SK-N-DZ (cell line): ENCODE measurements around the gene QRICH1.

Experiments used
- DNase-seq: peaks from one replicate; pipeline ENCODE4 v3.0.0-alpha.2; 2015; ENCODE audit warnings: low spot score

The QRICH1 gene

DNA sequence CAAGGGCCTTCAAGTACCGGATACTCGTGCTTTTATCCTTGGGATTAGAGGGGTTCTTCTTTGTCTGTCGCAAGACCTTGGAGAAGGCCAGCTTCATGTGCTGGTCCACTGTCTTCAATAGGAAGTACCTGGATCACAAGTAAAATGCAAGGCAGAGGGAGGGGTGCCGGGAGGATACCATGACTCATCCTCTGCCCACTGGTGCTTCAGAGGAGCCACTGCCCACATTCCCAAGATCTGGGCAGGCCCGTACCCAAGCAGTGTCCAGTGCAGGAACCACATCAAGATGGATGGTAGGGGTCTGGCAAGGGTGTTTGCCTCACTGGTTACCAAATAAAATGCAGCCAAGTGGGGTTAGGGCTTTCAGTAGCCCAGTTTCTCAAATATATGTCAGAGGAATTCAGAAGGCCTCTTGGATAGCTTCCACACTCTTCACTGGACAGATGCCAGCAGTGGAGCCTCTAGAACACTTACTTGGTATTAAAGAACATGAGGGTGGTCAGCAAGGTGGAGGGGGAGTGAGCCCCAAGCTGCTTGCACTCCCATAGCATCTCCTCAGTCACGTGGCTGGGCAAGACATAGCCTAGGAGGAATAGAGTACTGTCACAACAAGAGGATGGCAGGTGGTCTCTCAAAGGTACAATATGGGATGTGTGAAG is 61.1 kb downstream of the QRICH1 start:
- no peak for DNase-seq

DNA sequence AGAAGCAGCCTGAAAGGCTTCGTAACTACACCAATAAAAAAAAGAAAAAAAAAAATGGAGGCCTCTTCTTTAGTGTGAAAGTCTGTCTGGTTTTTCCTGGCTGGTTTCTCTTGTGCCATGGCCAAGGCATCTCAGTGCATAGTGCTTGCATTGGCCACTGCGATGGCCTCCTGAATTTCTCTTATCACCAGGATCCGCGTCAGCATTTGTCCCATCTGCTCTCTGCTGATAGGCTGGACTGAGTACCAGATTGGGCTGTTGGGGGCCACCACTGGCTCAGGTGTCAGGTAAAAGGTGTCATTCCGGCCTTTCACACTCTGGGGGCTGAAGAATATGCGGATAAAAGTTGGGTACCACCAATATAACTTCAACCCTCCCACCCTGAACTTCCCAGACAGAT is 63.5 kb downstream of the QRICH1 start:
- DNase-seq, result no peak

GRCh38 chr3:49029563-49029884 is 64.3 kb downstream of the QRICH1 start:
- no peak for DNase-seq

GRCh38 chr3:49028673-49029562 is 65.0 kb downstream of the QRICH1 start, which contains the start of gene IMPDH2:
Gene IMPDH2, minus strand, starts transcription at chr3:49029398. Its CDS starts 48 bp downstream, at chr3:49029350.
- peak; percentile 88 for DNase-seq

- no peak for DNase-seq
Measured at GRCh38 chr3:49028298-49028672, 65.6 kb downstream of the QRICH1 start.

- DNase-seq, result no peak
Measured at GRCh38 chr3:49027634-49028033, 66.2 kb downstream of the QRICH1 start.

GRCh38 chr3:49026536-49026935 is 67.3 kb downstream of the QRICH1 start:
- DNase-seq, result no peak

DNA sequence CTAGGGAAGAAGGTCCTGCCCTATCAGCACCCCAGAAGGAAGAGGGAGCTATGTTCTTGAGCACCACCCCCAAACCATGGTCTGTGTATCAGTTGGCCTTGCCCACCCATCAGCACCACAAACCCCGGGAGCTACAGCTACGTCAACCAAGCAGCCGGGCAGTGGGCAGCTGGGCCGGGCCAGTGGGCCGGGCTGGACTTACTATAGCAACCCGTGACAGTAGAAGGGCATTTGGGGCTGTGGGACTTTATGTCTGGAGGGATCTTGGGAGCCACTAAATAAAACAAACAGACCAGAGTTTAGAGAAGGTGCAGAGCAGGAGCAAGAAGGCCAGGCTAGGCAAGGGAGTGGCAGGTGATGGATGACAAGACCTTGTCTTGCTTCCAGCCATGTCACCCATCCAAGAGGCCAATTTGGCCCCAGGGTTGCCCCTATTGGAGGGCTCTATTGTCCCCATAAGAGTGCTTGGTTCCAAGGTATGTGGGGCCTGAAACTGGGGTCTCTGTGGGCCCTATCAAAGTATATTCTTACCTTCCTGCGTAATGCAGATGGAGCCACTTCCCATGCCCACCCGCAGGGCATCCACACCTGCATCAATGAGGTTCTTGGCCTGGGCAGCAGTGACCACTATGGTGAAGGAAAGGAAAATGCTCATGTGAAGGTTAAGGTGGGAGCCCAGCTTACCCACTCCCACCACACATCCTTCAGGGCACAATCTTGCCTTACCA is 67.9 kb downstream of the QRICH1 start:
- no peak for DNase-seq

GRCh38 chr3:49025005-49025792 is 68.7 kb downstream of the QRICH1 start:
- DNase-seq, result no peak

DNA sequence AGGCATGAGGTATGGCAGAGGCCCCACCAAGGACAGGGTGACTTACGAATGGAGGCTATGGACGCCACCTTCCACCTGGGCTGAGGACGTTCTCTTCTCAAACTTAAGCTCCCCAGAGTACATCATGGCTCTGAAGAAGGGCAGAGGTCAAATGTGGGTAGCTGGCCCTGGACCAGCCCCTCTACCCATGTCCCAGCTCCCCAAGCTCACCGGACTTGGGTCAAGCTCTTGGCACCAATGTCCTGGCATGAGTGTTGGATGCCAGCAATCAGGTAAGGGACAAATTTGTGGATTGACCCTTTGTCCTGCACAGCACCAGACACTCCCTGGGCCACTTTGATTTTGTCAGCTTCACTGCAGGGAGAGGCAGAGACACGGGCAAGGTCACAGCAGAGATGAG is 69.4 kb downstream of the QRICH1 start:
- no peak for DNase-seq

DNA sequence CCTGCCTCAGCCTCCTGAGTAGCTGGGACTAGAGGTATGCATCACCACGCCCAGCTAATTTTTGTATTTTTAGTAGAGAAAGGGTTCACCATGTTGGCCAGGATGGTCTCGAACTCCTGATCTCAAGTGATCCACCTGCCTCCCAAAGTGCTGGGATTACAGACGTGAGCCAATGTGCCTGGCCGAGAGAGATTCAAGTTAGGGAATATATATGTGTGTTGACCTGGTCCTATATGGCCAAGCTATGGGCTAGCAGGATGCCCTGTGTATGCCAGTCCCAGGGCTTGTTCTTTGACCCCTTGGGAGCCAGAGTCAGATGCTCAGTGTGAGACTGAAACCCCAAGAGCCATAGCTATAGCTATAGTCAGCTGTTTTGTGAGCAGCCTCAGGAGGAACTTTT is 70.1 kb downstream of the QRICH1 start:
- no peak for DNase-seq

- DNase-seq, result no peak
Measured at GRCh38 chr3:49022688-49023171, 71.1 kb downstream of the QRICH1 start.

GRCh38 chr3:49021813-49022687 is 71.8 kb downstream of the QRICH1 start, which contains the start of gene NDUFAF3:
Gene NDUFAF3, plus strand, starts transcription at chr3:49022121. Its CDS starts 24 bp downstream, at chr3:49022145.
- DNase-seq, result peak; percentile 90

- DNase-seq, result peak; percentile 95
Measured at GRCh38 chr3:49021213-49021812, 72.6 kb downstream of the QRICH1 start.

GRCh38 chr3:49020330-49021212 is 73.3 kb downstream of the QRICH1 start:
- no peak for DNase-seq

DNA sequence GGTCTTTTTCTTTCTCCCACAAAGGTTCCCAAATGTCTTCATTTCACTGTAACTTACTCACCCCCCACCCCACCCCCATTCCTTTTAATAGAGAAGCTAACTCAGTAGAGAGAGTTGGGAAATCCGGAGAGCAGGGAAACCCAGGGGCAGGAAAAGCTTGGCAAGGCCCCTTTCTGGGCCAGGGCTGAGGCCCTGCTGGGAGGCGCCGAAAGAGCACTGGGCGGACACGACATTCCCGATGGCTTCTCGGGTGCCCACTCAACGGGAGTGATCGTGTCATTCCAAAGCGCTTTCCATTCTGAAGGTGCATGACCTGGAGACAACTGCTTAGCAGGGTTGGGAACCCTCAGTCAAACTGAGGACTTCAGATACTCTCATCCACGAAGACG is 73.9 kb downstream of the QRICH1 start:
- DNase-seq, result no peak

- DNase-seq, result no peak
Measured at GRCh38 chr3:49018707-49019006, 75.2 kb downstream of the QRICH1 start.

DNA sequence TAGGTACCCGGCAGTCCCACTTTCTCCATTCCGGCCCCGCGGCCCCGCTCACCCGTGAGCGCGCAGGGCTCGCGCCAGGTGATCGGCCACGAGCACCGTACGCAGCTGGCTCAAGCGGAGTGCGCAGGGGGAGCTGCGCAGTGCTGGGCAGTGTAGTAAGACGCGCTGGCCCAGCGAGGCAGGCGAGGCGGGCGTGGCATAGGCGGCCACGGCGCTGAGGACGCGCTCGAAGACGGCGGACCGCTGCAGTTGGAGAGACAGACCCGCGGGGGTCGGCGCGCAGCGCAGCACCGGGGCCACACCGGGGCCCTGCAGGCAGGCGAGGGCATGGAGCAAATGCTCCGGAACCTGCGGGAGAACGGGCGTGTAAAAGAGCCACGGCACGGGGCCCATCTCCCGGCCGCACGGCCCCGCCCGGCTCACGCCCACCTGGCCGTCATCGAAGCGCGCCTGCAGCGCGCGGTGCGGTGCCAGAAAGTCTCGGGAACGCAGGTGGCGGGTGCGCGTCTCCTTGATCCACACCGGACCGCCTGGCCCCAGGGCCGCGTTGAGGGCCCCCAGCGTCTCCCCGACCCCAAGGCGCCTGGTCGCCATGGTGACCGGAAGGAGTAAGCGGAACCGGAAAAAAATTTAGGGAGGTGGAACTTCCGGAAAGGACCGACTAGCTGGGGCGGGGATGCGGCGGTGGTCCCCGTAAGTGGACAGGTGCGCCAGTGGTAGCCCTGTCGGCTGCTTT is 75.7 kb downstream of the QRICH1 start, which contains the start of gene DALRD3:
DALRD3 (minus strand) TSS at position 610 of the 736 bp plus-strand sequence; CDS start at position 594, 16 bp downstream.
- peak; percentile 68 for DNase-seq
